ENCODE results near the gene MIDN.
"Not testable (repeated sequence)": the region's sequence is repeated elsewhere in the genome, so short reads cannot be mapped to it uniquely, and the experiment has no call there.

Gene MIDN

DNA sequence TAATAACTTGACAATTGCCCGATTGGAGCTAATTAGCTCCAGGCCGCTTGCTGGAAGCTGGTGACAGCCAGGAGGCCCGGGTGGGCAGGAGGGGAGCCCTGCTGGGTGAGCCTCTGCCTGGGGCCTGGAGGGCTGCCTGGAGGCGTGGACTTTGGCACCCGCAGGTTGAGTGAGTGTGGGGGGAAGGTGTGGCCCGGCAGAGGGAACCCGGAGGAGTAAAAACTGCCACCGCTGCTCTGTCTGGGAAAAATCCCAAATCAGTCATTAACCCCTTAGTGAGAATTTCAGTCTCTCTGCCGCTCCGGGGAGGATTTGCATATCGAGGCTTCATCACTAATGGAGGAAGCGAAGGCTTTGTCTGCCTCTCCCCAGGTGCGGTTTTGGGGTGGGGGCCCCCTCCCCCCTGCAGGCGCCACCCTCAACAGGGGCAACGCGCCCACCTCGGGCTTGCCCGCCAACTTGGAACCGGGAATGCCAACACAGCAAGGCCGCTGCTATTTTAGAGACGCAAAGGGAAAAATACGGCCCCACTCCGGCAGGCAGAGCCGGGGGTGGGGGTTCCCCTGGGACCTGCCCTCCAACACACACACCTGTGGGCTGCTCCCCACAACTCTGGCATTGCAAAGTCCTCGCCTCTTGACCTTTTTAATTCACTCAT is 43.5 kb downstream of the MIDN start:
- in situ Hi-C loops (cut with MboI; ENCODE audit: low sequenced_read_pairs) = no loop called here

DNA sequence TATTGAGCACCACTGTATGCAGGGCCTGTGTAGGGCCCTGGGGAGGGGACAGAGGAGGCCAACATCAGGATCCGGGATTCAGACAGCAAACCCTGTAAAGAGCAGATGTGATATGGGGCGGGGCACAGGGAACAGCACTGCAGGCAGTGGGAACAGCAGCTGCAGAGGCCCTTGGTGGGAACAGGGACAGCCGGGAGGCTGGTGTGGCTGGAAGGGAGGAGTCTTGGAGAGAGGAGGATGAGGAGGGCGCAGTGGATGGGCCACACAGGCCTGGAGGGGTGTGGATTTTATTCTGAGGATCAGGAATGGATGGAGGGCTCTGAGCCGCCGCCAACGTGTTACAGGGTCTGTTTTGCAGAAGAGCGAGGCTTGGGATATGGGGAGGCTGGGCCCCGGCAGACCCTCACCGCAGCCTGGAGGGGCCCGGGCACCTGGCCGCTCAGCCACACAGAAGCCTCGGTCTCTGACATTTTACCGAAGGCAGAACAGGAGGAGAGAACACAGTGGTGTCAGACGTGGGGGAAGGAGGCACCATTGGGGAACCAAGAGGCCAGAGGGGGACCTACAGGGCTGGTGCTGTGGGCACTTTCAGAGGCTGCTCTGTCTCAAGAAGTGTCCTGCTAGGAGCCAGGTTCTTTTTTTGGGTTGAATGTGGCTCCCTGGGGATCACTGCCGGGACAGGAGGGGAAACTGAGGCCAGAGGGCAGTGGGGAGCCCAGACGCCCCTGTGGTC is 44.2 kb downstream of the MIDN start:
- in situ Hi-C loops (cut with MboI; ENCODE audit: low sequenced_read_pairs) = no loop called here

DNA sequence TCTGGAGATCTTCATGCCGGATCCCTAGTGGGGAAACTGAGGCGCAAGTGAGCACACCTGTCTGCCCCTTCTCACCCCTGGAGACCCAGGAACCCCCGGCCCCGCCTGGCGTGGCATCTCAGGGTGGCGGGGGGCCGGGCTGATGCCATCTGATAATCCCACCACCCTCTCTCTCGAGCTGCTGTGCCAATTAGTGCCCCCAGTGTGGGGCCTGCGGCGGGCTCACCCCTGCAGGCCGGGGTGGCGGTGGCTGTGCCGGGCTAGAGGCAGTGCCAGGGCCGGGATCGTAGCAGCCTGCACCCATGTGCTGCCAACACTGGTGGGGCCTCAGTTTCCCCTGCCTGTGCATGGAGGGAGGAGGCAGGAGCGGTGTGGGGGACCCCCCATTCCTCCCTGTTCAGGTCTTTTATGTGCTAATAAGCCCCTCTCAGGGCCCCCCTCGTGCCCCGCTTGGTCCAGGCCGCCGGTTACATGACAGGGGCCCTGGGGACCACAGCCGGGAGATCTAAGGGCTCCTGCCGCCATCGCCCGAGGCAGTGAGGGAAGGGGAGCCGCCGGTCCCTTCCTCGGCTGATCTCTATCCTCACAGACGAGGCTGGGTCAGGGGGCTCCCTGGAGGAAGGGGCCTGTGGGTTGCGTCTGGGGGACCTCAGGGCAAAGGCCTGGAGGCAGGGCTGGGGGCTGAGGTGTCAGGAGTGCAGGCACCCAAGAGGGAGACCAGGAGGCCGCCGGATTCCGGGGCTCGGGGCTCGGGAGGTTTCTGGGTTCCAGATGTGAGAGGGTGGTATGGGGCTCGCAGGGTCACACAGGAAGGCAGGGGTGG is 45.6 kb downstream of the MIDN start:
- in situ Hi-C loops (cut with MboI; ENCODE audit: low sequenced_read_pairs) = no loop called here

DNA sequence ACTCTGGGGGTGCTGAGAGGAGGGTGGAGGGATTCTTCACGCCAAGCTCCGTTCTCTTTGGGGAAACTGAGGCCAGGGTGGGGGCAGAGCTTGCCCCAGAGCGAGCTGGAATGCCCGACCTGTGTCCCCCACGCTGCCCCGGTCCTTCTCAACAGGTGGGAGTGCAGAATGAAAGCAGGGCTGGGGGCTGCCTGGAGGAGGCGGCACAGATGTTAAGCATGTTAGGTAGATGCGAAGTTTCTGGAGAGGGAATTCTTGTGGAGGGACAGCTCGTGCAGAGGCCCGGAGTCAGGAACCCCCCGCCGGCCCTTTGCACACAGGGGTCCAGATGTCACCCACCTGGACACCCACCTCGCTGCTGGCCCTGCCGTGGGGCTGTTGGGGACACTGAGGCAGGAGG is 46.3 kb downstream of the MIDN start:
- in situ Hi-C loops (cut with MboI; ENCODE audit: low sequenced_read_pairs) = no loop called here

DNA sequence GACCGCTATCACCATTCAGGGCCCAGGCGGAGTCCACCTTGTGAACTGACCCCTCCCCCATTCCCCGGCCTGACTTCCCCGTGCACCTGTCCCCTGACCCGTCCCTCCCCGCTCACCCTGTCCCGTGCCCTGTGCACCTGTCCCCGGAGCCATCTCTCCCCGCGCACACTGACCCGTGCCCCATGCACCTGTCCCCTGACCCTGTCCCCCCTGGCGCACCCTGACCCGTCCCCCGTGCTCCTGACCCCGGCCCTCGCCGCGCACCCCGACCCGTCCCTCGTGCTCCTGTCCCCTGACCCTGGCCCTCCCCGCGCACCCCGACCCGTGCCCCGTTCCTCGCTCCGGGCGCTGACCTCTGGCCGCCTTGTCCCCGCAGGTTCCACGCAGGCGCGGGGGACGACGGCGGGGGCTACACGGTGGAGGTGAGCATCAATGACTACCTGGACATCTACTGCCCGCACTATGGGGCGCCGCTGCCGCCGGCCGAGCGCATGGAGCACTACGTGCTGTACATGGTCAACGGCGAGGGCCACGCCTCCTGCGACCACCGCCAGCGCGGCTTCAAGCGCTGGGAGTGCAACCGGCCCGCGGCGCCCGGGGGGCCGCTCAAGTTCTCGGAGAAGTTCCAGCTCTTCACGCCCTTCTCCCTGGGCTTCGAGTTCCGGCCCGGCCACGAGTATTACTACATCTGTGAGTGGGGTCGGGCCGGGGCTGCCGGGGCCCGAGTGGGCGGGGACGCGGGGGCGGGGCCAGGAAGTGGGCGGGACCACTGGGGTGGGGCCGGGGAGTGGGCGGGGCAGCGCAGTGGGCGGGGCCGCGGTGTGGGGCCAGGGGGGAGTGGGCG is 47.0 kb downstream of the MIDN start:
- in situ Hi-C loops (cut with MboI; ENCODE audit: low sequenced_read_pairs) = no loop called here

DNA sequence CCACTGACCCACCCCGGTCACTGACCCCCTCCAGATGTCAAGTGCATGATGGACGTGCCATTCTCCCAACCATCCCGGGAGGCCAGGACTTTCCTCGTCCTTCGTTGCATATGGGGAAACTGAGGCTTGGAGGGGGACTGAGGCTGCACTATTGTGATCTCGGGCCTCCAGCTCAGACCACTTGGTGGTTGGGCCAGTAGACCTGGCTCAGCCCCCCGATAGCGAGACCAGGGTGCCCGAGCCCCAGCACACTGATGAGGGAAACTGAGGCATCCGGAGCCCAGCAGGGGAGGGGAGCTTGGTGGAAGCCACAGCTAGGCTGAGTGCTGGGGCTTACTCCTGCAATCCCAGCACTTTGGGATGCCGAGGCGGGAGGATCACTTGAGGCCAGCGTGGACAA is 47.7 kb downstream of the MIDN start:
- in situ Hi-C loops (cut with MboI; ENCODE audit: low sequenced_read_pairs) = no loop called here

DNA sequence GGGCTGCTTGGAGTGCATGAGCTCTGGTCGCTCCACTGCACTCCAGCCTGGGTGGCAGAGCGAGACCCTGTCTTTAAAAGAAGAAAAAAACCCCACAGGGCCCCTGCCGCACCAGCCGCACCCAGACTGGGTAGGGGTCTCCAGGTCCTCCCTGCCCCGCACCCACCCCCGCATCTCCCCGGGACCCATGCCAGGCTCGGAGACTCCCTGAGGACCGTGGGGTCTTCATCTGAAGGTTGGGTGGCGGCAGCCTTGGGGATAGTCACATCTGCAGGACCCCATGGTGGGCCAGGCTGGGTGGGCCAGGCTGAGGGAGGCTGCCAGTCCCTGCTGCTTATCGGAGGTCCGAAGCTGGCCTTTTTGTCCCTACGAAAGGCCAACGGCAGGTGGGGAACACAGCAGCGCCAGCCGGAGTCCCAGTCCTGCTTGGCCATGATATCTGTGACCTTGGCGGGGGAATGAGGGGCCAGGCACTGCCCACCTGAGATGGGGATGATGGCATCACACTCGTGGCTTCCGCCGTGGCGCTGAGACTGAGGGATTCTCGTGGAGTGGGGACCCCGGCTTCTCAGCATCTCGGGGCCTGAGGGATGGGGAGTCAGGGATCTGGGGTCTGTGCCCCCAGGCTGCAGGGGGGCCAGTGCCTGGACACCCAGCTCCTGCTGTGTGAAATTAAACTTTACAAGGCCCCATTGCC is 48.3 kb downstream of the MIDN start:
- in situ Hi-C loops (cut with MboI; ENCODE audit: low sequenced_read_pairs) = no loop called here

DNA sequence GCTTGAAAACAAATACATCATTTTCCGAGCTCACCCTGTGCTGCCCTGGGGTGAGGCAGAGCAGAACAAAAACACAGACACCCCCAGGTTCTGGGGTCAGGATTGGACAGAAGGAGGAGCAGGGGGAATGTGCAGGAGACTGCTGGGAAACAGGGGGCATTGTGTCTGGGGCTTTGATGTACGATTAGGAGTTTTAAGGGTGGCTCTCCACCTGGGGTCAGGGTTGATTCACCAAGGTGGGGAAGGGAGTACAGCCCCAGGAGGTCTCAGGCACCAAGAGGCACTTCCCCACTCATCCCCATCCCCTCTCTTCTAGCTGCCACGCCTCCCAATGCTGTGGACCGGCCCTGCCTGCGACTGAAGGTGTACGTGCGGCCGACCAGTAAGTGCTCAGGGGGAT is 49.9 kb downstream of the MIDN start:
- in situ Hi-C loops (cut with MboI; ENCODE audit: low sequenced_read_pairs) = no loop called here

DNA sequence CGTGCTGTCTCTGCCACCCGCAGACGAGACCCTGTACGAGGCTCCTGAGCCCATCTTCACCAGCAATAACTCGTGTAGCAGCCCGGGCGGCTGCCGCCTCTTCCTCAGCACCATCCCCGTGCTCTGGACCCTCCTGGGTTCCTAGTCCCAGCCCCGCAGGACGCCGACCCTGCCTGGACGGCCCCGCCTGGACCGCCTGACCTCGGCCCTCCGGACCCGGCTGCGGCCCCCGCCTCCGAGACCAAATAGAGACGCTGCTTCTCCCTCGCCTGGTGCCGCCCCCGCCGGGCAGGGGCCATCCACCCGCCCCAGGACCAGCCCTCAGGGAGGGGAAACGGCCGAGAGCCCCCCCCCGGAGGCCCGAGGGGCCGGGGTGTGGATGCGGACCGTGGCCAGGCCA is 51.4 kb downstream of the MIDN start:
- in situ Hi-C loops (cut with MboI; ENCODE audit: low sequenced_read_pairs) = no loop called here

DNA sequence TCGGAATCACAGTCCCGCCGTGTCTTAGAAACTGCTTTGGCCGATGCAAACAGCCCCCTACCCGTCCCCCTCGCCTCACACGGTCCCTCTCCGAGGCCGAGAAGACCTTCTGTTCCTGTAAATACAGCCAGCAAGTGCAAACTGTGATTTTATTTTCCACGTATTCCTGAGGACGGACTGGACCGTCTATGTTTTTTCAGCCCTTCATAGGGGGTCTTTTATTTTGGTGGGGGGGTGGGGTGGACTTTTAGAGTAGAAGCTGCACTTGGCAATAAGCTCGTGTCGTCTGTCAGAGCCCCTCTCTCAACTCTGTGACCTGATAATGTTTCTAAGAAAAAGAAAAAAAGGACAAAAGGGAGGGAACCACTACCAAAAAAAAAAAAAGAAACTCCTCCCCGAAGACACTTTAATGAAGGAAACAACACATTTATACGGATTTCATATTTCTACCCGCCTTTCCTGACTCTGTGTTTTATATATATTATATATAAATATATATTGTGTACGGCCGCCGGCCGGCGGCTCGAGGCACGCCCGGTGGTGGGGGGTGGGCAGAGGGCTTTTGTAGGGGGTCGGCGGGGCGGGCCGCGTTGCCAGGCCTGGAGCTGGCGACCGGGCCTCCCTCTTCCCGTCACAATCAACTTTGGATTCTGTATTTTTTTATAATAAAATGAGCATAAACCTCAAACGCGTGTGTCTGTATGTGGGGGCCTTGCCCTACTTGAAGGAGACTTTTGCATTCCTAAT is 52.5 kb downstream of the MIDN start:
- in situ Hi-C loops (cut with MboI; ENCODE audit: low sequenced_read_pairs) = no loop called here

DNA sequence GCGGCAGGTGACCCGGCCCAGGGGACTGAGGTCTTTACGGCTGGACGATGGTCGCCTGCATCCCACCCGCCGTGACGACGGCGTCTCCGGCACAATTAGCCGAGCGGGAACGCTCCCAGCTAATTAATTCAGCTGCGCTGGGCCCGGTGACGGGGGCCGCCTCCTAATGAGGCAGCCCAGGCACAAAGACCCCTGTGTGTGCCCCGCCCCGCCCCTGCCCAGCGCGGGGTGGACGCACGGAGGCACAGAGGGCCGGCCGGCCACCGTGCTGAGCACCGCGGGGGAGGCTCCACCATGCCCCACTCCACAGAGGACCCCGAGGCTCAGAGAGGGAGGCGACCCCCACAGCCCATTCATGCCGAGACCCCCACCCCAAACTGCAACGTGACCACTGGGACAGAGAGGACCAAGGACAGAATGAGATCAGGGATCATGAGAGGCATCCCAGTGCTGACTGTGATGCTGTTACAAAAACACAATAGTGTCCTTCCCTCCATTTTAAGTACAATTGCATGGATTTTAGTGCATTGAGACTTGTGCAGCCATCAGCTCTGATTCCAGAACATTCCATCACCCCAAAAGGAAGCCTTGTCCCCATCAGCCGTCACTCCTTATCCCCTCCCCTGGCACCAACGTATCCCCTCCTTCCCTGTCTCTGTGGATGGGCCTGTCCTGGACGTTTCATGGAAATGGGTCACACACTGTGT is 54.3 kb downstream of the MIDN start:
- in situ Hi-C loops (cut with MboI; ENCODE audit: low sequenced_read_pairs) = no loop called here

DNA sequence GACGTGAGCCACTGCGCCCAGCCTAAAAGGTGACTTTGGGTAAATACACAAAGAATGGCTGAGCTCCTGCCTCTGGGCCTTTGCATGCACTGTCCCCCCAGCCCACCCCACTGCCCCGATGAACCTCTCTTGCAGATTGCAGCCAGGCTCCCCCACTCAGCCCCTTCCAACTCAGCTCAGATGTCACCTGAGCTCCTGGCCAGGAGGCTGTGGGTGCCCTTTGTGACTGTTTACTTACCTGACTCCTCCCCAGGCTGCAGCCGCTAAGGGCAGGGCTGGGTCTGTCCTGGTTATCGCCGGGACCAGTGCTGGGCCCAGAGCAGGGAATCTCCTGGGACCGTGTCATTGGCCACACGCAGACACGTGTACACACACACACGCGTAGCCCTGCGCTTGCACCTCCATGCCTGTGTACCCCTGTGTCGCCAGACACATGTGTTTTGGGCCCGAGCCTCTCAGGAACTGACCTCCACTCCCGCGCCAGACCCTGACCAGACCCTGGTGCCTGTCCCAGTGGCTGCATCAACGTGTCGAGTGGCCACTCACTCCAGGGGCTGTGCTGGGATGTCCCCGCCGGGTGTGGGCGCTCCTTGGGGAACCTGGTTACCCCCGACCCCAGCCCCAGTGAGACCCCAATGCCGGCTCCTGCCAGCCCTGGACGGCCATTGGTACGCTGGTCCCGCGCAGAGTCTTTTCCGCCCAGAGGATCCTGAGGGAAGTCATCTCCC is 56.0 kb downstream of the MIDN start:
- in situ Hi-C loops (cut with MboI; ENCODE audit: low sequenced_read_pairs) = no loop called here

DNA sequence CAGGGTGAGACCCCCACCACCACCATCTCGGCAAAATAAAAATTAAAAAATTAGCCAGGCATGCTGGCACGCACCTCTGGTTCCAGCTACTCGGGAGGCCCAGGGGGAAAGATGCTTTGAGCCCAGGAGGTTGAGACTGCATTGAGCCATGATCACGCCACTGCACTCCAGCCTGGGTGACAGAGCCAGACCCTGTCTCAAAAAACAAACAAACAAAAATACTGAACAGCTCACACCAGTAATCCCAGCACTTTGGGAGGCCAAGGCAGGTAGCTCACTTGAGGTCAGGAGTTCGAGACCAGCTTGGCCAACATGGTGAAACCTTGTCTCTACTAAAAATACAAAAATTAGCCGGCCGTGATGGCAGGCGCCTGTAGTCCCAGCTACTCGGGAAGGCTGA is 57.0 kb downstream of the MIDN start:
- in situ Hi-C loops (cut with MboI; ENCODE audit: low sequenced_read_pairs) = not testable (repeated sequence)

DNA sequence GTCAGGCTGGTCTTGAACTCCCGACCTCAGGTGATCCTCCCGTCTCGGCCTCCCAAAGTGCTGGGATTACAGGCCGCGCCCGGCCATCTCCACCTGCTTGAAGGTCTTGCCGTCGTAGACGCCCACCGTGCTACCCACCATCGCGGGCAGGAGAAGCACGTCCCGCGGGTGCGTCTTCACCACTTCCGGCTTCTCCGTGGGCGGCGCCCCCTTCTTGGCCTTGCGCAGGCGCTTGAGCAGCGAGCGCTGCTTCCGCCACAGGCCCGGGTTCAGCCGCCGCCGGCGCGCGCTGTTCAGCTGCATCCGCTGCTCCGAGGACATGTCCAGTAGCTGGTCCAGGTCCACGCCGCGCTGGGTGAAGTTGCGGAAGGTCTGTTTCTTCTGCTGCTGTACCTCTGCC is 58.9 kb downstream of the MIDN start:
- in situ Hi-C loops (cut with MboI; ENCODE audit: low sequenced_read_pairs) = no loop called here

DNA sequence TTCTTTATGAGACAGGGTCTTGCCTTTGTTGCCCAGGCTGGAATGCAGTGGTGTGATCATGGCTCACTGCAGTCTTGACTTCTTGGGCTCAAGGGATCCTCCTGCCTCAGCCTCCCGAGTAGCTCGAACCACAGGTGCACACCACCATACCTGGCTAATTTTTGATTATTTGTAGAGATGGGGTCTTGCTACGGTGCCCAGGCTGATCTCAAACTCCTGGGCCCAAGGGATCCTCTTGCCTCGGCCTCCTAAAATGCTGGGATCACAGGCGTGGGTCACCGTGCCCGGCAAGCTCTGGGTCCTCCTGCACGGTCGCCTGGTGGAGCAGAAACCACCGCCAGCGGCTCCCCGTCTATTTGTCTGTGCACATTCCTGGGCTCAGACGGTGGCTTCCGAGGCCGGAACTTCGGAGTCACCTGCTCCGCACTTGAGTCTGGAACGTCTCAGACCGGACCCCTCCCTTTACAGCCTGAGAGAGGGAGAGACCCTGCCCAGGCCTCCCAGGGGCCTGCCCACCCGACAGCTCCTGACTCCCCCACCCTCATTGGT is 59.4 kb downstream of the MIDN start:
- in situ Hi-C loops (cut with MboI; ENCODE audit: low sequenced_read_pairs) = no loop called here

DNA sequence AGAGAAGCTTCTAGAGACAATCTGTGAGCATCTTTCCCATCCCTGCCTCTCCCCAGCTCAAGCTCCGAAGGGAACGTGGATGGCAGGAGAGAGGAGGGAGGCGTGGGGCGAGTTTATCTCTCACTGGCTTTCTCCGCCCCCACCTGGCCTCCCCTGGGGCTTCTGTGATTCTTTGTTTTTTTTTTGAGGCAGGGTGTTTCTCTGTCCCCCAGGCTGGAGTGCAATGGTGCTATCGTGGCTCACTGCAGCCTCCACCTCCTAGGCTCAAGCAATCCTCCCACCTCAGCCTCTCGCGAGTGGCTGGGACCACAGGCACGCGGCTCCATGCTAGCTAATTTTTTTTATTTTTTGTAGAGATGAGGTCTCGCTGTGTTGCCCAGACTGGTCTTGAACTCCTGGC is 60.3 kb downstream of the MIDN start:
- in situ Hi-C loops (cut with MboI; ENCODE audit: low sequenced_read_pairs) = no loop called here

All from hTERT RPE-1 (cell line).